Measurements from ENCODE around the gene AIP. TPM values are rescaled to one million over a fixed set of nuclear protein-coding genes. Genes with fewer than 3 reads are reported as not detected.

AIP gene
- total RNA-seq, 1 donor from 2014 or later: 42.2 TPM

DNA sequence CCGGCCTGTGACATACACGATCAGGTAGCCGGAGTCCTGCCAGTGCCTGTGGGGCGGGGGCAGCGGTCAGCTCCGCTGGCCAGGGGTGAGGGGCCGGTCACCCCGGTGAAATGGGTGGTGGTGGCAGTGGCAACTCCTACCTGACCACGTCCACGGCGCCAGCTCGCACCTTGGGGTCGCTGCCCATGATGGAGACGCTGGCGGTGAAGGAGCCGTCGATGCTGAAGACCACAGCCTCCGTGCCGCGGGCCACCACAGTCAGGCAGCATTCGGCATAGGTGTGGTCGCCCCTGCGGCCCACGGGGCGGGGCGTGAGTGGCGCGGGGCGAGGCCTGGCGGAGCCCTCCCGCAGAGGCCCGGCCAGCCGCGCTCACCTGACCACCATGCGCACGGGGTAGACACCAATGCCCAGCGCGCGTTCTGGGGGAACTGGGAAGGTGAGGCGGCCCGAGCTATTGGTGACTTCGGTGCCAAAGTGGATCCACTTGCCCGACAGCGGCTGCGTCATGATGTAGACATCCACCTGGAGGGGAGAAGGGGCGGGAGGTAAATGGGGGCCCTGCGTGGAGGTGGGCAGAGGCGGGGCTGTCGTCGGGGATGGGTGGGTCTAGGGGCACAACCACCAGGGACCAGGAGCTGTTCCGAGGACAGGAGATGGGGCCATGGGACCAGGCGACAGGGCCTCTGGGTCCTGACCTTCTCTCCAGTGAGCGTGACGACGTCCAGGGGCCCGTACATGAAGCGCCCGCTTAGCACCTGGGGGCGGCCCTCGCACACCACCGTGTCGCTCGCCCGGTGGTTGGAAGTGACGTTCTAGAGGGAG, 10.9 kb downstream of the AIP start:
- DNase-seq: no peak

DNA sequence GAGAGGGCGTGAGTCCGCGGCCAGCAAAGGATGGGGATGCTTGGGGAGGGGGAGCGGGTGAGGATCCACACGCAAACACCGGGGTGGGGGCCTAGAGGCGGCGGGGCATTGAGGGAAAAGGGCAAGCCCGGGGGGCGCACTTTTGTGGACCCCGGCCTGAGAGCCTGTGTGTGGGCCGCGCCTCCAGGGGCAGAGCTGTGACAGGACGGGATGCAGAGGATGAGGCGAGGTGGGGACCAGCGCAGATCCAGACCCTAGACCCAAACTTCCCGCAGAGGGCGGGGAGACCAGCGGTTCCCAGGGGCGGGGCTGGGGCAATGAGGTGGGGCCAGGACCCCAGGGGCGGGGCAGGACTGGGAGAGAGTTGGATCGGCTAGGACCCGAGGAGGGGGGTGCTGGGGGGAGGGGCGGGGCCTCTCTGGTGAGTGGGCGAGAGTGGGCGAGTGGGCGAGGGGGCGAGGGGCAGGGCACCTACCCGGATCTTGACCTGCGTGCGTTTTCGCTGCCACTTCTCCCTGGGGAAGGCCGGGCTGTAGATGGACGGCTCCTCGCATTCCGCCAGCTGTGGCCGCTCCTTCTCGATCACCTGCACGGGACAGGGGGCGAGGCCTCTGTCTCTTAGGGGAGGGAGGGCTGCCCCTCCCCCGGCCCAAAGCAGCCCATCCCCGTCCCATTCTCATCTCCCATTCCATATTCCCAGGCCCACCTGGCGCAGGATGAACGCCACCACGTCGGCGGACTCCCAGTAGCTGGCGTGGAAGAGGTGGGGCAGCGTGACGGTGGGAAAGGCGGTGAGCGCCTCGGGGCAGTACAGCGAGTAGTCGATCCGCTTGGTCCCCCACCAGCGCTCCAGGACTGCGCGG, 11.8 kb downstream of the AIP start:
- DNase-seq: no peak

GRCh38 chr11:67495234-67496005, 12.6 kb downstream of the AIP start:
- no peak for DNase-seq

DNA sequence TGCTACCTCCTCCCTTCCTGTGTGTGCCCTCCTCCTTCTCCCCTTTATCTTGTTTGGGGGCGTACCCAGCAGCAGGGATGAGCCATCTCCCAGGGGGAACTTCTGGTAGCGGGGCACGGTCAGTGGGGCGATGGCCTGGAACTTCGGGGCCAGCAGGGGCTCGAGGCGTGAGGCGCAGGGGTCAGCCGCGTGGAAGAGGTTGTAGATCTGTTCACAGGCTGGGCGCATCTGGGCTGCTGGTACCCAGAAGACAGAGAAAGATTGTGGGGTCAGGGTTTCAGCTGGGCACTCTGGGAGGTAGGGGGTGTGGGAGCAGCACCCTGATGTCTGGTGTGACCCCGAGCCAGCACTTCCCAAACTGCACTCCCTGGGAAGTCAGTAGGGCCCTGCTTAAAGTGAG, 13.3 kb downstream of the AIP start:
- DNase-seq: no peak

DNA sequence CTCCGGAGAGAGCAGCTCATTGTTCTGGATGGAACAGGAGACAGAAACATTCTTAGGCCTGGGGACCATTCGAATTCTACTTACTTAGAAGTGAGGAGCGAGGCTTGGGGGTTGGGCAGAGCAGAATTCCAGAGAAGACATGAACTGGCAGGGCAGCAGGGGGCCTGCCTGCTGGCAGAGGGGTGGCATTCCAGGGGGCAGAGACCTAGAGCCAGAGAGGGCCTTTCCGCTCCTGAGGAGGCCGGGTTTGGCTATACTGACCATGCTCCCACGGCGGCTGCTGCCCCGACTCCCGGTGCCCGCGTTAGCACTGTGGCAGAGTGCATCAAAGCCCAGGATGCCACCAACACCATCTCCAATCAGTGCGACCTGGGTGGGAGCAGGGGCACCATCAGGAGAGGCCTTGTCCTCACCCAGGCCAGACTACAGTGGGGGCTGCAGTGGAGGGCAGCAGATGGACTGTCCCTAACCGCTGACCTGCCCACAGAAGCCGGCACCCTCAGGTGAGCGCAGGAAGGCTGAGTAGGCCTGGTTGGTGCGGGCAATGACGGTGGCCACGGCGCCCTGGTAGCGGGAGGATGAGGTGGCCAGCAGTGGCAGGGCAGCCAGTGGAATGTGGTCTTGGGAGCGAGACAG, 14.9 kb downstream of the AIP start:
- DNase-seq: no peak

DNA sequence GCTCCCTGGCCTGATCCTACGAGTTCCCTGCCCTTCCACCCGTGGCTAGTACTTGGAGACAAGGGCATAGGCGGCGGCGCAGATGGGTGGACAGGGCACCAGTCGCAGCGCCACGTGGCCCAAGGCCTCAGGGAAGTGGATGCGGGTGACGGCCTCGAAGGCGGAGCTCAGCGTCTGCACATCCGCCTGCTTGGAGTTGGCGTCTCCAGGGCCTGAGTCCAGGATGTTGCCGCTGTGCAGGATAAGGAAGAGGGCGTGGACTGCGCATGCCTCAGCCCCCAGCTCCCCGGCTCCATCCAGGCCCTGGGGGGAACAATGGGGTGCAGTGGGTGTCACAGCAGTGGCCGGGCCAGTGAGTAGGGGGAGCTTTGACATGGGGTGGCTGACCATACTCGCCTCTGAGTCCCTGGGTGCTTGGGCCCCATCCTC, 15.7 kb downstream of the AIP start:
- DNase-seq: no peak

GRCh38 chr11:67499808-67500483, 17.1 kb downstream of the AIP start:
- DNase-seq: no peak

DNA sequence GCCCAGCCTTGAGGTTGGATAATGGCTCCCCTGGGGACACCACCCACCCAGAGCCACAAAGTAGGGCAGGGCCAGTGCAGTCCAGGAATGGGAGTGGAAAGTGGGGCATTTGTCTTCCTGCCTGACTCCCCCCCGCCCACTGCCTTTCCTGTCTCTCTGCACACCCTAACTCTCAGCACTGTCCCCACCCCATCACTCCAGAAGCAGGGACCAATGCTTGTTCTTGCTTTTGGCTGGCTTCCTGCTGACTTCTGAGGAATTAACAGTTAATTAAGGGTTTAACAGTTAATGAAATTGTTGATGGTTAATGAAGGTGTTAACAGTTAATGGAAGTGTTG, 17.6 kb downstream of the AIP start:
- DNase-seq: no peak

DNA sequence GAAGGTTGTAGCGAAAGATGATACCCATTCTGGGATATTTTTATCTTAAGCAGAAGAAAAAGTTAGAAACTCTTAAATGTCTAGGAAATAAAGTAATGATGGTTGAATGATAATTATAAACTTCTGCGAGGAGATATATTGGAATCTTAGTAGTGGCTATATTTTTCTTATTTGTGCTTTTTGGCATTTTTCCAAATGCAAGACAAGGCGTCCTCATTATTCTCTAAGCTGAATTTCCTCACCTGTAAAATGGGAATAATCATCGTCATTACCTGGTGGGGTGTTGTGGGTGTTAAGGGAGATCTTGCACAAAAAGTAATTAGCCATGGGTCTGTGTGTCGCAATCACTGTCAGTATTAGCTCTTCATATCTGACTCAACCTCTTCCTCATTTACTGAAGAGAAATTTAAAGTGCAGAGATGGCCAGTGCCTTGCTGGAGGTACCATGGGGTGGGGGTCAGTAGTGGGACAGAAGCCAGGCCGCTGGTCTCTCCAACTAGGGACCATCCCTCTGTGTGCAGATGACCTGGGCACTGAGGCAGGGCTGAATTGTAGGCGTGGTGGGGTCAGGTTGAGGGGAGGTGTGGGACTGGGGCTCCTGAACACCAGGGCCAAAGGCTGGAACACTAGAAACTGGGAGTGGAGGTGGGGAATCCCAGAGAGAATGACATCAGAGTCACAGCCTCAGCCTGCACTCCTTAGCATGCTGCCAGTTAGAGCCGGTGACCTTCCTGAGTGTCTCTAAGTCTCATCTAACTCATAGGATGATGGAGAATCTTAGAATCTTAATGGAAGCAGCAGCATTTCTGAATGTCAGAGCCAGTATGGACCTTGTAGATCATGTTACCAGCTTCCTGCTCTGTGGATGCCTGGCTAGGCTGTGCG, 18.2 kb downstream of the AIP start:
- no peak for DNase-seq

DNA sequence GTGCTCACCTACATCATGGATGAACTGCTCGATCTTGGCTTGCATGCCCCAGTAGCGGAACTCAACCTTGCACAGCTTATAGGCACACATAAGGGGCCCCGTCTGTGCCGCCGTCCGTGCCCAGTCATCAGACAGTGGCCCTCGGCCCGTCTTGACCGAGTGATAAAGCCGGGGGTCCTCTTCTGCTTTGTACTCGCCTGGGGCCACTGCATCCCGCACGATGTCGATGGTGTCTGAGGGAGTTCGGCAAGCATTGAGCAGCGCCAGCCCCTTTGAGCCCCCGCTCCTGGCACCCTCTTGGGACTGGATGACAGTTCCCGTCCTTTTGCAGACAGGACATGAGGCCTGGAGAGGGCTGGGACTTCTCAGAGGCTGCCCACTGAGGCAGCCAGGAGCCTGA, 19.0 kb downstream of the AIP start:
- DNase-seq: no peak

DNA sequence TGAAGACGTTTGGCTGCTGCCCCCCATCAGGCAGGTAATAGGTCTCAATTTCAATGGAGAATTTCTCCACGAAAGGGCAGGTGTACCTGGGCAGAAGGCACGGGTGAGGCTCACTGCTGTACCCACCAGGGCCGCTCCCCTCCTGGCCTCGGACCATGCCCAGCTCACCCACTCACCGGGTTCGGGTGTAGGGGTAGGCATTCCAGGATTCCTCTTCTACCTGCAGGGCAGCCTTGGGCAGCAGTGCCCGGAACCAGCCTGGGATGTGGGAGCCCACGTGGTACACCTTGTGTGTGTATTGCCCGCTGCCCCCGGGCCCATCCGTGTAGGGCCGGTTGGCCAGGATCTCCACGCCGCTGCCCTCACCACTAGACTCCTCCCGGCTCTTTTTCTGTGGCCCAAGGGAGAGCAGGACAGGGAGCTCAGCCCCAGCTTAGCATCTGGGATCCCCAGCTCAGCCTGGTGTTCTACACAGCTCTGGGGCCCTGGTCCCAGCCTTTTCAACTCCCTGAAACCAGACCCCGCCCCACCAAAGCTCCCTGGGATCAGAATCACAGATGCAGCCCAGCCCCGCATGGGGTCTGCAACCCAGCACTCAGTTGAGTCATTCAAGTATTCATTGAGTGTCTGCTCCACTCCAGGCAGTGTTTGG, 19.6 kb downstream of the AIP start:
- no peak for DNase-seq

DNA sequence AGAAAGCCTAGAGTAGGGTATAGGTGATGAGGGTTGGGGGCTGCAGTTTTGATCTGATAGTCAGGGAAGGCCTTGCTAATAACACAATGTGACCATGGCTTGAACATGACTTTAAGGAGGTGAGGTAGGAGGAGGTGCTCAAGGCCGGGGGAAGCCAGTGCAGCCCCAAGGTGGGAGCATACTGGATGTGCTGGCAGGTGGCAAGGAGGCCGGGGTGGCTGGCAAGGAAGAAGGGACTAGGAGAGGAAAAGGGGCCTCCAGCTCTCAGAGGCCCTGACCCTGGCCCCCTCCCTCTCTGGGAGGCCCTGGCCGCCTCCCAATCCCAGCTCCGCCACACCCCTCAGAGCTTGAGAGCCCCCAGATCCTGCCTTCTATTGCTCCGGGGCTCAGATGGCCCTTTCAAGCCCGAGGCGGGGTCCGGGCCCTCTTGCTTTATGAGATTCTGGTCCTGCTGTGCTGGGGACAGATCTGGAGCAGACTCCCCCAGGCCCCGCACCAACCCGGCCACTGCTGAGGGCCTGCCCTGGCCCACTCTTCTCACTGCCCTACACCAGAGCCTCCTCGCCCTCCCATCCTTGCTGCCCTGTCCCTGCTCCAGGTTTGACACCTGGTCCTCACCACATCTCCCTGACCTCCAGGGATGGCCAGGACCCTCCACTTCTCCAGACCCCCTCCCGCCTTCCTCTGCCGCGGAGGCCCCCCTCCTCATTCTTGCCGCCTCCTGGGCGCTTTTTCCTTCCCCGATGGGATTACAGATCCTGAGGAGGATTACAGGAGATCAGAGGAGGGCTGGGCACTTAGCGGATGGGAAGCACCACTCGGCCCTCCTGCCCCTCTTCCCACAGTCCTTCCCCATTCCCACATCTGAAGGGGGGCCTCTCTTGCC, 20.5 kb downstream of the AIP start:
- no peak for DNase-seq

DNA sequence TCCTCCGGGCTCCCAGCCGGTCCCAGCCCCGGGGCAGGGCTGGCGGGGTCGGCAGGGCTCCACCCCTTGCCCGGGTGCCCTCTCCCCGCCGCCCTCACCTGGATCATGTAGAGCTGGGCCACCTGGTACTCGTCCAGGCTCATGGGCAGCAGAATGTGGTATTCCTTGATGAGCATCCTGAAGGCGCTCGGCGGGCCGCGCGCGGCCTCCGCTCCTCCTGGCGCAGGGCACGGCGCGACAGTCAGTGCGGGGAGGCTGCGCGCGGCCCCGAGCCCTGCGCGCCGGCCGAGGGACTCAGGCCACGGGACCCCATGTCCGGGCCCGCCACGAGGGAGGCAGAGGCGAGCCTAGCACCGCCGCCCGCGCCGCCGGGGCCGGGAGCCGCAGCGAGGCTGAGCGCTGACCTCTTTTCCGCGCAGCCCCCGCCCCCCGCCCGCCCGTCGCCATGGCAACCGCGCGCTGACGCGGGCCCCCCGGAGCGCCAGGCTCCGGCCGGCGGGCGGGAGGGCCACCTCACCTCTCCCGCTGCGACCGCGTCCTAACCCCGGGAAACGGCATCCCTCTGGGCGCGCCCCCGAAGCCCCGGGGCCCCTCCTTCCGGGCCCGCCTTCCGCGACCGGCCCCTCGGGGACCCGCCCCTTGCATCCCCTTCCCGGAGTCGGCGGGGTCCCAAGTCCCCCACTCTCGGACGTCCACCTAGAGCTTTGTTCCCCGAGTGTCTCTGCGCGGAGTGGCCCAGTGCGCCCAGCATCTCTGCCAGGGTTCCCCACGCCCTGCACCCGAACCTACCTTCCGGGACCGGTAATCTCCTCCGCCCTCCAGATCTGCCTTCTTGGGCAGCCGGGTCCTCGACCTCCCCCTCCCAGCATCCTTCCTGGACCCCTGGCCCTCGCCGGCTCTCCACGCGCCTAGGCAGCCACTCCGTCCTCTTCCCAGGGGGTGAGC, 21.5 kb downstream of the AIP start:
- DNase-seq: peak; percentile 32

GRCh38 chr11:67504950-67505581, 22.2 kb downstream of the AIP start, which contains the start of gene PITPNM1:
Gene PITPNM1, minus strand, starts transcription at chr11:67505363. Its CDS starts 1,183 bp downstream, at chr11:67504180.
- peak; percentile 70 for DNase-seq

GRCh38 chr11:67505605-67506396, 23.0 kb downstream of the AIP start:
- DNase-seq: peak; percentile 91

GRCh38 chr11:67506426-67507051, 23.7 kb downstream of the AIP start:
- no peak for DNase-seq
